ENCODE measurements around the gene SYT7.

DNA sequence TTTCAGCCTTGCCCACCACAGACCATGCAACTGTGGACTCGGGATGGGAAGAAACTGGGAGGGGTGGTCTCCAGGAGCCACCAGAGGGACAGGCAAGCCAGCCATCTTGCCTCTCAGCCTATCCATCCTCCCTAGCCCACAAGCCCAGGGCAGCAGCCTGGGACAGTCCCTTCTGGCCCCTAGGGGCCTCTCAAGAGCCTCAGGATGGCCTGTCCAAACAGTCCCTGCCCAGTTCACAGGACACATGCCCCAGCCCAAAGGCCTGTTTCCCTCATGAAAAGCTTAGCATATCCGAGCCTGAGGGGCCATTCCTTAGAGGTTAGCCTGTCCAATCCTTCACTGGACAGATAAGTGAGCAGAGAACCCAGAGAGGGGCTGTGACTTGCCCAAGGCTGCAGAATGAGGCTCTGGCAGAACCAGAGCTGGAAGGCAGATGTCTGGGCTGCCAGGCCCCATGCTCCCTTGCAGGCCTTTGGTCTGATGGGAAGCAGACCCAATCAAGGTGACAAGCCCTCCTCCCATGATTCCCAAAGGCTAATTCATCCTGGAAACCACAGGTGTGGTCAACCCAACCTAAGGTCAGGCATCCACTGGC lies 44.1 kb downstream of the SYT7 start:
- TF ChIP-seq POLR2AphosphoS5 (IDR thresholded peaks at IDR 0.05; ENCODE audit: borderline replicate concordance, low read depth, low read length) (no peak), EZH2 (IDR thresholded peaks at IDR 0.05) (no peak)
